Keratinocyte (primary cell): ENCODE measurements around the gene FBXO7.

Experiments
- CTCF ChIP-seq, 3 experiments: IDR thresholded peaks in 1 of 3; conservative IDR thresholded peaks in 1 of 3; optimal IDR thresholded peaks in 1 of 3; 2 replicates in 2 of 3; 3 replicates in 1 of 3; pipeline versions ENCODE3 to v1.5.1; 2011; ENCODE audit warnings: low read length in 3 of 3, mild to moderate bottlenecking in 3 of 3, moderate library complexity in 2 of 3, control low read depth in 1 of 3, inconsistent platforms in 1 of 3; ENCODE audit not compliant: insufficient read depth in 2 of 3; ENCODE audit errors: extremely low read depth in 1 of 3
- EZH2 ChIP-seq: IDR thresholded peaks from one replicate; pipeline ENCODE4 v1.6.1; 2012; ENCODE audit warnings: inconsistent platforms, mild to moderate bottlenecking, low read length, moderate library complexity

GRCh38 chr22:32545801-32546200 lies 71.2 kb downstream of the FBXO7 start:
- TF ChIP-seq CTCF (optimal IDR thresholded peaks at IDR 0.05 in 1 of 3, IDR thresholded peaks at IDR 0.05 in 1 of 3, conservative IDR thresholded peaks at IDR 0.05 in 1 of 3; ENCODE audit: extremely low read depth in 1 of 3, insufficient read depth in 2 of 3, low read length in 3 of 3) (no peak), EZH2 (no peak)
